ENCODE data around the gene TDRD7.

DNA sequence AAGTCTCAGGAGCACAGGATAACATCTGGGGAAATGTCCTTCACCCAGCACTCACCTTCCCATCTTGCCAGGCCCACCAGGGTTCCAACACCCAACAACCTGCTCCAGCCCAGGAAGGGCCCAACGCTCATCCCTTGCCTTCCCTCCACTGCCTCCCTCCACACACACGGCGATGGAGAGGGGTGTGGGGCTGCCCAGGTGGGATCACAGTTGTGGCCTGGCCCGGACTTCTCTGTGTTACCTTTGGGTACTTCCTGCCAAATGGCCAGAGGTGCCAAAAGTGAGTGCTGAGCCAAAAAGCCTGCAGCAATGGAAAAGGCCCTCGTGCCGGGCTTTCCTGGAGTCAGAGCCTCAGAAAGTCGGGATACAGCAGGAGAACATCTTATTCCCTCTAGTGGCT is 15.6 kb upstream of the TDRD7 start:
- TF ChIP-seq, protein P1, sequence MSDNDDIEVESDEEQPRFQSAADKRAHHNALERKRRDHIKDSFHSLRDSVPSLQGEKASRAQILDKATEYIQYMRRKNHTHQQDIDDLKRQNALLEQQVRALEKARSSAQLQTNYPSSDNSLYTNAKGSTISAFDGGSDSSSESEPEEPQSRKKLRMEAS (IDR thresholded peaks at IDR 0.05) = no peak
- no peak for TF ChIP-seq FOXM1 (IDR thresholded peaks at IDR 0.05; ENCODE audit: borderline replicate concordance, low read depth)
- no peak for TF ChIP-seq EP300 (IDR thresholded peaks at IDR 0.05; ENCODE audit: borderline replicate concordance)
- TF ChIP-seq TCF12 (IDR thresholded peaks at IDR 0.05; ENCODE audit: low read depth) = no peak
- TF ChIP-seq REST (IDR thresholded peaks at IDR 0.05; ENCODE audit: low read depth) = no peak
- TF ChIP-seq CEBPB (IDR thresholded peaks at IDR 0.05) = no peak
- no peak for TF ChIP-seq YY1 (IDR thresholded peaks at IDR 0.05; ENCODE audit: low read depth)
- TF ChIP-seq USF1 (IDR thresholded peaks at IDR 0.05) = no peak
- TF ChIP-seq TAF1 (IDR thresholded peaks at IDR 0.05; ENCODE audit: low read depth) = no peak
- no peak for TF ChIP-seq CREB1 (IDR thresholded peaks at IDR 0.05; ENCODE audit: low read depth)
- no peak for TF ChIP-seq EGR1 (IDR thresholded peaks at IDR 0.05)
- TF ChIP-seq TEAD4 (IDR thresholded peaks at IDR 0.05) = no peak
- no peak for TF ChIP-seq ZBTB7A (IDR thresholded peaks at IDR 0.05; ENCODE audit: low read depth)

Measured in Ishikawa (cell line).